ENCODE data around the gene SNCB.

SNCB gene

GRCh38 chr5:176628406-176629228, 1.7 kb downstream of the SNCB start:
- TF ChIP-seq REST (IDR thresholded peaks at IDR 0.05; ENCODE audit: insufficient replicate concordance, low read depth) (no peak), SPI1 (IDR thresholded peaks at IDR 0.05; ENCODE audit: borderline replicate concordance, low read depth) (no peak), CTCF (IDR thresholded peaks at IDR 0.05; ENCODE audit: insufficient read depth, low read length) (no peak), POLR2AphosphoS5 (IDR thresholded peaks at IDR 0.05; ENCODE audit: low read depth) (no peak), GABPA (IDR thresholded peaks at IDR 0.05; ENCODE audit: low read depth) (no peak)
- H3K27ac ChIP-seq (replicated peaks), result no peak overlapping the region
- peaks cover 56% of the 10 kb centered on the region for H3K27me3 ChIP-seq (ENCODE audit: insufficient read depth, poor library complexity, severe bottlenecking)
- H3K4me3 ChIP-seq (replicated peaks; ENCODE audit: insufficient read depth, low read length), result no peak overlapping the region
- no peak for DNase-seq (ENCODE audit: low read depth in 1 of 2, low spot score in 1 of 2)

GRCh38 chr5:176627582-176627981, 2.8 kb downstream of the SNCB start:
- TF ChIP-seq SPI1 (IDR thresholded peaks at IDR 0.05; ENCODE audit: borderline replicate concordance, low read depth) (no peak), POLR2AphosphoS5 (IDR thresholded peaks at IDR 0.05; ENCODE audit: low read depth) (no peak), REST (IDR thresholded peaks at IDR 0.05; ENCODE audit: insufficient replicate concordance, low read depth) (no peak), GABPA (IDR thresholded peaks at IDR 0.05; ENCODE audit: low read depth) (no peak)
- no peak overlapping the region for H3K27ac ChIP-seq (replicated peaks)
- H3K27me3 ChIP-seq (ENCODE audit: insufficient read depth, poor library complexity, severe bottlenecking), result peaks cover 54% of the 10 kb centered on the region
- no peak overlapping the region for H3K4me3 ChIP-seq (replicated peaks; ENCODE audit: insufficient read depth, low read length)
- DNase-seq (ENCODE audit: low read depth in 1 of 2, low spot score in 1 of 2), result no peak

- H3K27me3 ChIP-seq (ENCODE audit: insufficient read depth, poor library complexity, severe bottlenecking), result peaks cover 48% of the 10 kb centered on the region
- TF ChIP-seq REST (IDR thresholded peaks at IDR 0.05; ENCODE audit: insufficient replicate concordance, low read depth) (no peak), GABPA (IDR thresholded peaks at IDR 0.05; ENCODE audit: low read depth) (no peak), CTCF (IDR thresholded peaks at IDR 0.05; ENCODE audit: insufficient read depth, low read length) (no peak)
- H3K27ac ChIP-seq (replicated peaks), result no peak overlapping the region
- no peak overlapping the region for H3K4me3 ChIP-seq (replicated peaks; ENCODE audit: insufficient read depth, low read length)
- no peak for DNase-seq (ENCODE audit: low read depth in 1 of 2, low spot score in 1 of 2)
These were observed 3.5 kb downstream of the SNCB start for GRCh38 chr5:176626876-176627236.
